ENCODE measurements around the gene ATP5PD. TPM values are rescaled to one million over a fixed set of nuclear protein-coding genes. Genes with fewer than 3 reads are reported as not detected.

The ATP5PD gene
- total and polyA plus RNA-seq, 2 of the 13 experiments (the other 11 are each of a cell fraction or from before 2014, with no cell fraction given), result 158 to 428 TPM

DNA sequence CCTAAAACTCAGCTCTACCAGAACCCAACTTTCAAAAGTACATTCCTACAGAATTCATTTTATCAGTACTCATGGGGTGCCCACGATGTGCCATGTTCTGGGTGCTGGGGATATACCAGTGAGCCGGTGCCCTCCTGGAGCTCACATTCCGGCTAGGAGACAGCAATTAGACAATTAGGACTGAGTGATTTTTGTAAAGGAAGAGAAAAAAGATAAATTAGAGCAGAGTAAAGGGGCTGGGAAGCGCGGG lies 34.7 kb downstream of the ATP5PD start:
- Histone ChIP-seq H4K20me1 (ENCODE audit: insufficient read depth, low read length) (no peaks in the 10 kb centered on the region), H3K4me2 (ENCODE audit: low read depth, low read length) (peak overlapping the region; percentile 94), H3K27me3 (ENCODE audit: control insufficient read depth in 1 of 2, insufficient read depth in 2 of 2, low read length in 2 of 2) (no peaks in the 10 kb centered on the region; a peak in 2 of 5 replicates), H3K27ac (ENCODE audit: extremely low read length, insufficient read depth, low read length) (peak overlapping the region; percentile 85), H3K79me2 (ENCODE audit: insufficient read depth, low read length) (peaks cover 14% of the 10 kb centered on the region), H3K9ac (ENCODE audit: insufficient read depth, low read depth, low read length) (peak overlapping the region; percentile 90), H2AFZ (ENCODE audit: low read length) (peak overlapping the region; percentile 48), H3K4me3 (replicated peaks in 1 of 3; ENCODE audit: insufficient read depth in 1 of 3, low read depth in 2 of 3, low read length in 3 of 3) (peak overlapping the region; percentile 71 to 96 (median 85)), H3K36me3 (replicated peaks in 1 of 2; ENCODE audit: control insufficient read depth in 1 of 2, insufficient read depth in 2 of 2, low read length in 2 of 2) (peaks cover 5% of the 10 kb centered on the region in 2 experiments; a peak in 1 of 5 replicates), H3K4me1 (ENCODE audit: insufficient read depth, low read length) (peaks cover 28% of the 10 kb centered on the region), H3K9me3 (ENCODE audit: low read length) (no peaks in the 10 kb centered on the region)
- ATAC-seq (no peak), DNase-seq (ENCODE audit: low spot score) (no peak), FAIRE-seq (no peak)
- WGBS (ENCODE audit: low lambda C conversion rate), result 6% methylated on average over 5 of the region's 5 CpGs
- TSS peak; percentile 89 for BruUV-seq (replicated peaks)
- in situ Hi-C loops (cut with HindIII; ENCODE audit: extremely low pct_ligation_motif_present, low pct_unique_long_range_greater_than_20kb) (no loop called here), intact Hi-C loops (cut with micrococcal nuclease; ENCODE audit: unreplicated experiment) (loop anchor here (1.0 kb wide), 1 partner anchor 21 kb away; no protein-coding TSS in a partner anchor)
- ChIA-PET POLR2A (interaction anchor here (0.7 to 4.3 kb wide), 41 partner anchors 10 to 768 kb away, joined by 3 to 94 read pairs (median 8); partner anchors contain the start of genes ARMC7, ATP5PD, CDR2L and FDXR), CTCF (ENCODE audit: low intra/inter-chr PET ratio, low total read pairs) (interaction anchor here (0.8 to 2.0 kb wide), 3 partner anchors 50 to 54 kb away, joined by 3 to 8 read pairs (median 5); no protein-coding TSS in a partner anchor)
- no peak for TF ChIP-seq MED1 (CRISPR knock-in tag; IDR thresholded peaks at IDR 0.05)
- TF ChIP-seq ZBTB46 (CRISPR knock-in tag; IDR thresholded peaks at IDR 0.05; ENCODE audit: borderline replicate concordance), result 0 out of 2 replicates have a peak, but pooled peaks have one; percentile 25
- TF ChIP-seq RARG (CRISPR knock-in tag; IDR thresholded peaks at IDR 0.05; ENCODE audit: low read depth), result no peak; the same call in 1 of the 2 replicates
- TF ChIP-seq MLLT10 (CRISPR knock-in tag; IDR thresholded peaks at IDR 0.05), result no peak
- TF ChIP-seq GMEB1 (CRISPR knock-in tag; IDR thresholded peaks at IDR 0.05; ENCODE audit: borderline replicate concordance), result no peak
- no peak for TF ChIP-seq ZBTB38 (CRISPR knock-in tag; IDR thresholded peaks at IDR 0.05)
- no peak for TF ChIP-seq ZFP36 (IDR thresholded peaks at IDR 0.05; ENCODE audit: borderline replicate concordance, low read depth, low read length, partially characterized antibody)
- TF ChIP-seq HMGA1 (CRISPR knock-in tag; conservative IDR thresholded peaks at IDR 0.05), result no peak
- no peak for TF ChIP-seq NR2F2 (IDR thresholded peaks at IDR 0.05; ENCODE audit: borderline replicate concordance, low read depth)
- TF ChIP-seq RFX3 (CRISPR knock-in tag; IDR thresholded peaks at IDR 0.05), result no peak
- no peak for TF ChIP-seq ZNF274 (CRISPR knock-in tag; IDR thresholded peaks at IDR 0.05)
- TF ChIP-seq KLF16 (CRISPR knock-in tag; IDR thresholded peaks at IDR 0.05), result no peak
- TF ChIP-seq, protein P1, sequence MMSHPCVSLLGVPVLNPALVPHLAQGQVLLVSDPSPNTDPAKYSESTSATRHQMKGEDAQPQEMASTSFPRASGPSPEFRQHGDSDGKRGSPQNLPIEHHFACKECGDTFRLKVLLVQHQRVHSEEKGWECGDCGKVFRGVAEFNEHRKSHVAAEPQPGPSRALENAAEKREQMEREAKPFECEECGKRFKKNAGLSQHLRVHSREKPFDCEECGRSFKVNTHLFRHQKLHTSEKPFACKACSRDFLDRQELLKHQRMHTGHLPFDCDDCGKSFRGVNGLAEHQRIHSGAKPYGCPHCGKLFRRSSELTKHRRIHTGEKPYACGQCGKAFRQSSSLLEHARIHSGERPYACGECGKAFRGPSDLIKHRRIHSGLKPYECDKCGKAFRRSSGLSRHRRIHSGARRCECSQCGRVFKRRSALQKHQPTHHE (CRISPR knock-in tag; IDR thresholded peaks at IDR 0.05; ENCODE audit: borderline replicate concordance), result no peak
- no peak for TF ChIP-seq DNMT3B (CRISPR knock-in tag; conservative IDR thresholded peaks at IDR 0.05)
- TF ChIP-seq HOXA3 (CRISPR knock-in tag; IDR thresholded peaks at IDR 0.05), result no peak
